Erythroblast (primary cell): ENCODE measurements around the gene MIER1.

Experiments used
- GATA1 ChIP-seq: IDR thresholded peaks from 2 replicates; pipeline ENCODE4 v1.6.1; 2011; ENCODE audit warnings: low read depth, mild to moderate bottlenecking, control low read depth, low read length, moderate library complexity
- POLR2A ChIP-seq: IDR thresholded peaks from 2 replicates; pipeline ENCODE4 v1.6.1; 2011; ENCODE audit warnings: mild to moderate bottlenecking, low read length

DNA sequence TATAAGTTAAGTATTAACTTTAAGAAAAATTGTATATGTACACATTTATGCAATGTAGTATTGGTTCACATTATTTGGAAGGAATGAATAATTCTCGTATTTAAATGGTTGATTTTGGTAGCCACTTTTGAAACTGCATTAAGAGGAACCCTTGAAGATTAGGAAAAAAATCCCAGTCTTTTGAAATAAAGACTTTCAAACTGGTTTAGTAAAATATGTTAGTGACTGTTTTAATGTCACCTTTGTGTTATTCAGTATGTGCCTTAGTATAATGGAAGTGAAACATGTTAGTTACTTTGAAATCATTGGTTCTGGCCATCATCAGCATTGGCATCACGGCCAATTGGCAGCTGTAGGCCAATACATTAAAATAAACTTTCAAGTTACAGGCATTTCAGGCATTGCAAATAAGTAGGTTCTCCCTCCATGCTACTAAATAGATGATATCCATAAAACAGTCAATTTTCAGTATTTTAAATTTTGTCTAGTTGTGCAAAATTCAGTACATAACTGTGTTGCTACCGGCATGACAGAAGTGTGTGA is 4.4 kb downstream of the MIER1 start:
- TF ChIP-seq POLR2A, result no peak
- TF ChIP-seq GATA1, result no peak
